CD4-positive, CD25-positive, alpha-beta regulatory T cell (primary cell): Measurements from ENCODE around the gene TMEM139. TPM values are rescaled to one million over a fixed set of nuclear protein-coding genes. Genes with fewer than 3 reads are reported as not detected.
"Not testable (repeated sequence)": the region's sequence is repeated elsewhere in the genome, so short reads cannot be mapped to it uniquely, and the experiment has no call there.

Experiments
- ATAC-seq, 2 donors: fragments of 150-1000 bp; cut with Tn5 transposase; one replicate each; pipeline ENCODE4 v1.10.0; 2021; ENCODE audit warnings: low read depth in 2 of 2, moderate number of reproducible peaks in 2 of 2, moderate library complexity in 1 of 2
- DNase-seq, 3 donors: peaks; one replicate each; pipeline versions ENCODE4 v3.0.0 to v3.0.0-alpha.2; 2012 to 2022; ENCODE audit warnings: mixed read lengths in 1 of 3
- H3K27ac ChIP-seq: one replicate; pipeline ENCODE4 v1.7.0; 2013; ENCODE audit warnings: mild to moderate bottlenecking, low read length; ENCODE audit not compliant: insufficient read depth, poor library complexity, severe bottlenecking
- H3K27me3 ChIP-seq: one replicate; pipeline ENCODE4 v1.7.0; 2013; ENCODE audit warnings: low read length; ENCODE audit not compliant: control insufficient read depth, insufficient read depth
- H3K36me3 ChIP-seq: one replicate; pipeline ENCODE4 v1.7.0; 2013; ENCODE audit warnings: mild to moderate bottlenecking, low read length, moderate library complexity; ENCODE audit not compliant: control insufficient read depth, insufficient read depth
- H3K4me1 ChIP-seq: 2 replicates; pipeline ENCODE4 v1.7.0; 2013; ENCODE audit warnings: mild to moderate bottlenecking, low read length; ENCODE audit not compliant: insufficient read depth, control insufficient read depth, poor library complexity, severe bottlenecking
- H3K4me3 ChIP-seq: one replicate; pipeline ENCODE4 v1.7.0; 2013; ENCODE audit warnings: low read depth, mild to moderate bottlenecking, low read length, moderate library complexity
- H3K9me3 ChIP-seq, 2 experiments: 1 replicate in 1 of 2; 2 replicates in 1 of 2; pipeline ENCODE4 v1.7.0; 2013; ENCODE audit warnings: low read length in 2 of 2, mild to moderate bottlenecking in 1 of 2, moderate library complexity in 1 of 2; ENCODE audit not compliant: control insufficient read depth in 2 of 2
- H3K27ac Mint-ChIP-seq, 3 donors: one replicate each; pipeline ENCODE4 v1.8.0; 2020 to 2022; ENCODE audit warnings: mild to moderate bottlenecking in 3 of 3, mixed read lengths in 3 of 3, moderate library complexity in 2 of 3
- H3K27me3 Mint-ChIP-seq: one replicate; pipeline ENCODE4 v1.8.0; 2022; ENCODE audit warnings: mild to moderate bottlenecking, mixed read lengths
- H3K36me3 Mint-ChIP-seq: one replicate; pipeline ENCODE4 v1.8.0; 2020; ENCODE audit warnings: mixed read lengths
- H3K4me1 Mint-ChIP-seq, 4 donors: one replicate each; pipeline ENCODE4 v1.8.0; 2020 to 2022; ENCODE audit warnings: mixed read lengths in 4 of 4, mild to moderate bottlenecking in 1 of 4
- H3K4me3 Mint-ChIP-seq, 4 donors: one replicate each; pipeline ENCODE4 v1.8.0; 2020 to 2022; ENCODE audit warnings: mild to moderate bottlenecking in 4 of 4, mixed read lengths in 4 of 4, moderate library complexity in 3 of 4
- H3K9me3 Mint-ChIP-seq, 7 donors: one replicate each; pipeline ENCODE4 v1.8.0; 2020 to 2022; ENCODE audit warnings: mixed read lengths in 7 of 7, mild to moderate bottlenecking in 3 of 7, moderate library complexity in 2 of 7
- polyA plus RNA-seq, 4 donors: library from polyadenylated mRNA; unstranded; fragments of 300-500 nt; fragmentation: Illumina TruSeq; gene quantifications; one replicate each; pipeline ENCODE4 v1.2.3, GENCODE V29; 2021
- total RNA-seq: library from RNA; stranded (reverse); gene quantifications from one replicate; pipeline ENCODE4 v1.2.3, GENCODE V29; 2022

Gene TMEM139
- total and polyA plus RNA-seq, 5 donors from 2014 or later, result 0.75 to 1.3 (median 0.91) TPM

DNA sequence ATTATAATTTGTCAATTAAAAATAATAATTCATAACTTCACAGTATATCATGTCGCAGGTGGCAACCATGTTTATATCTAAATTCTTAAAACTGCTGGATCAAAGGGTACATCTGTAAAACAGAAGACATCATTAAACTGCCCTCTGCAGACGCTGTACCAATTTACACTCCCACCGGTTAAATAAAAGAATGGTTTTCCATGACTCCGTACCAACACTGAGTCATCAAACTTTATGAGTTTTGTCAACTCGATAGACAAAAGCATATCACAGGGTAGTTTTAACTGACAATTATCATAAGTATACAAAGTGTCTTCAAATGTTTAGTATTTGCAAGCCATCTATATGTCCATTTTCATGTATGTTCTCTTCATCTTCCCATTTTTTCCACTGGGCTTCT is 27.3 kb upstream of the TMEM139 start:
- peak overlapping the region in 1 of 4 donors; percentile 7 for H3K4me3 Mint-ChIP-seq
- H3K27ac ChIP-seq, result no peak overlapping the region

DNA sequence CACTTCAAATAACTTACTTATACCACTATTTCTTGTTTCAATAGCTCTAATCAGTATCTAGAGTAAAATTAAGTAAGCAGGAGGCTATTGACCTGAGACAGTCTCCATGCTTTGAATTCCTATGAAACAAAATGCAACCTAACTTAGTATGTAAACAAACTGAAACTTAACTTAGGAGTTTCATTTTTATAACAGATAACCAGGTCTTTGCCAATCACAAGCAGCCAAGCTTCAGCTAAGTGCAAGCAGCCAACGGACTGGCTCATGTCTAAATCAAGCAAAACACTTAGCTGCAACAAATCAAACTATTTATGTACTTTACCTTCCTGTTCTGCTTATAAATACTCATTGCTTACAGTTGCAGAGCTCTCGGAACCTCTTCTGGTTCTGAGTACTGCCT is 25.9 kb upstream of the TMEM139 start:
- ATAC-seq, result peak; percentile 54 to 56
- peaks cover 52% of the 10 kb centered on the region for H3K4me1 ChIP-seq
- H3K36me3 Mint-ChIP-seq, result peaks cover 2% of the 10 kb centered on the region
- peaks cover 0 to 6% (median 1%) of the 10 kb centered on the region in 7 donors for H3K9me3 Mint-ChIP-seq
- H3K27me3 ChIP-seq, result no peaks in the 10 kb centered on the region
- H3K4me3 ChIP-seq, result peak overlapping the region; percentile 75
- H3K27me3 Mint-ChIP-seq, result no peaks in the 10 kb centered on the region
- H3K4me1 Mint-ChIP-seq, result peaks cover 34 to 89% (median 60%) of the 10 kb centered on the region in 4 donors
- peak overlapping the region; percentile 72 for H3K27ac ChIP-seq
- H3K9me3 ChIP-seq, result no peaks in the 10 kb centered on the region
- no peaks in the 10 kb centered on the region for H3K36me3 ChIP-seq
- peak overlapping the region; percentile 91 to 96 (median 91) for H3K27ac Mint-ChIP-seq
- peak overlapping the region; percentile 55 to 83 (median 74) for H3K4me3 Mint-ChIP-seq
- DNase-seq, result peak in 2 of 3 donors; percentile 50 to 64

More for the DNA sequence above, 27.3 kb upstream of the TMEM139 start:
- DNase-seq (no peak), ATAC-seq (no peak)
- peaks cover 35 to 88% (median 67%) of the 10 kb centered on the region in 4 donors for H3K4me1 Mint-ChIP-seq
- no peaks in the 10 kb centered on the region for H3K36me3 Mint-ChIP-seq
- H3K9me3 Mint-ChIP-seq, result peaks cover 0 to 17% (median 5%) of the 10 kb centered on the region in 7 donors
- Histone ChIP-seq H3K4me3 (no peak overlapping the region), H3K9me3 (no peaks in the 10 kb centered on the region), H3K4me1 (peaks cover 52% of the 10 kb centered on the region), H3K27me3 (no peaks in the 10 kb centered on the region), H3K36me3 (no peaks in the 10 kb centered on the region)
- H3K27me3 Mint-ChIP-seq, result no peaks in the 10 kb centered on the region
- peak overlapping the region in 2 of 3 donors; percentile 50 to 82 for H3K27ac Mint-ChIP-seq

DNA sequence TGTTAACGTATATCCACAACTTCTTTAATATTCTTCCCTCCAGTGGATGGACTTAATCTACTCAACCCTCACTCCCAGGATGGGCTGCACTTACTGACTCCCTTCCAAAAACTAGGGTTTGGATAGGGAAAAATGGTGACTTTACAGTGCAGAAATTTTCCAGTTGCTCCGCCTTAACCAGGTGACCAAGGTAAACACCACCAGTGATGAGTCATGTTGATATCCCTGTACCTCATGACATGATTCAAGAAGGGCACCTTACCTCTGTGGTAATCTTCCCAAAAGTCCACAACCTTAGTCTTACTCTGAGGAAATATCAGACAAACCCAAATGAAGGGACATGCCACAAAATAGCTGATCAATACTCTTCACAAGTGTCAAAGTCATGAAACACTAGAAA is 25.0 kb upstream of the TMEM139 start:
- no peaks in the 10 kb centered on the region for H3K9me3 ChIP-seq
- H3K36me3 ChIP-seq, result no peaks in the 10 kb centered on the region
- ATAC-seq (no peak), DNase-seq (no peak)
- no peaks in the 10 kb centered on the region for H3K27me3 Mint-ChIP-seq
- peaks cover 34 to 89% (median 55%) of the 10 kb centered on the region in 4 donors for H3K4me1 Mint-ChIP-seq
- H3K4me1 ChIP-seq, result peaks cover 61% of the 10 kb centered on the region
- peak overlapping the region in 2 of 4 donors; percentile 27 to 55 for H3K4me3 Mint-ChIP-seq
- H3K36me3 Mint-ChIP-seq, result peaks cover 11% of the 10 kb centered on the region
- H3K9me3 Mint-ChIP-seq, result peaks cover 0 to 5% (median 0%) of the 10 kb centered on the region in 7 donors
- no peaks in the 10 kb centered on the region for H3K27me3 ChIP-seq
- peak overlapping the region; percentile 72 for H3K27ac ChIP-seq
- H3K27ac Mint-ChIP-seq, result peak overlapping the region; percentile 91 to 96 (median 91)
- peak overlapping the region; percentile 22 for H3K4me3 ChIP-seq

DNA sequence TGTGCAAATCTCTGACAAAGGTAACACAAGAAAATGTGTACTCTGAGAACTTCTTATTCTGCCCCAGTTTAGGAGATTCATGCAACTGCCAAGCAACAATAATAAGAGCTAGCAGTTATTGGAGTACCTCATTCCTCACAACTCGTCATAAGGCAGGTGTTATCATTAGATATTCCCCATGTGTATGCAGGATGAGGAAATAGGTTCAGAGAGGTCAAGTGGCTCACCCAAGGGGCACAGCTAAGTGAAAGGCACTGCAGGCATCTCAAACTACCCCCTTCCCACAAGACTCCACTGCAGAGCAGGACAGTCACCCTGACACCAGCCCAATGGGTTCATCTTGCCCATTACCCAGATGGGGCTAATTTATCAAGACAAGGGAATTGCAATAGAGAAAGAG is 22.9 kb upstream of the TMEM139 start:
- Histone ChIP-seq H3K27me3 (no peaks in the 10 kb centered on the region), H3K9me3 (no peaks in the 10 kb centered on the region), H3K4me3 (peak overlapping the region; percentile 4), H3K36me3 (peaks cover 18% of the 10 kb centered on the region), H3K4me1 (peaks cover 59% of the 10 kb centered on the region), H3K27ac (peak overlapping the region; percentile 49)
- Mint-ChIP-seq H3K27me3 (no peaks in the 10 kb centered on the region), H3K4me3 (peak overlapping the region; percentile 79 to 96 (median 90)), H3K4me1 (peaks cover 29 to 88% (median 50%) of the 10 kb centered on the region in 4 donors), H3K27ac (peak overlapping the region; percentile 91 to 97 (median 95)), H3K36me3 (peaks cover 21% of the 10 kb centered on the region), H3K9me3 (no peaks in the 10 kb centered on the region)
- ATAC-seq (no peak), DNase-seq (no peak)

DNA sequence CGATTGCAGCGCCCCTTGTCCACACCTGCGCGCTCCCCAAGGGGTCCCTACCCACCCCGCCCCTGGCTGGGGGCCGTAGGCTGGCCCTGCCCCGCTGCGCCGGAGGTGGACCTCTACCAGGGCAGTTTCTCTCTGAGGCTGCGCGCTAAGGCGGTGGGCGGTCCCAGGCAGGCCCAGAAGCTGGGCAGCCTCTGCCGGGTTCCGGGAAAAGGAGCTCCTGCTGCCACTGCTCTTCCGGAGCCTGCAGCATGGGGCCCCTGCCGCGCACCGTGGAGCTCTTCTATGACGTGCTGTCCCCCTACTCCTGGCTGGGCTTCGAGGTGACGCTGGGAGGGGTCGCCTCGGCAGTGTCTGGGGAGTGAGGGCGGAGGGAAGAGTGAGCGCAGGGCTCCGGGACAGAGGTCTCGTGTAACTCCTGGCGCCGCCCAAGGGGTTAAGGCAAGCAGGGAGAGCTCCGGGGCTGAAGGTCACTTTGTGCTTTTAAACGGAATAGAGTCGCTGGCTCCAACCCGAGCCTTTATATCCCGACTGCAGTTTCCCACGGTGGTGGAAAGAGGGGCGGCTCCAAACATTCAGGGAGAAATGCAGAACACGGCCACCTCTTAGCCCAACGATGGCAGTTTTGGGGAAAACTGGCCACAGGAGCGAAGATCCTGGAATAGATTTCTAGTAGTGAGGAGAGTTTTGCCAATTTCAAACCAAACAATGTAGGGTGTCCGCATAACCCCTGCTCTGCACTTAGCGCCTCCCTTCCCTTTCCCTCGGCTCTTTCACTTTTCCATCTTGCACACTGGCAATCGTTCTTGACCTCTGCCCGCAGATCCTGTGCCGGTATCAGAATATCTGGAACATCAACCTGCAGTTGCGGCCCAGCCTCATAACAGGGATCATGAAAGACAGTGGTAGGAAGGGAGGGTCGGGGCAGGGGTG is 21.2 kb upstream of the TMEM139 start, which contains the start of gene GSTK1:
Gene GSTK1 (plus strand): TSS at position 176 of the 930 bp plus-strand sequence. CDS start 73 bp downstream, at position 249.
- peak within 1 kb of the TSS; percentile 93 to 99 (median 96) for H3K4me3 Mint-ChIP-seq
- H3K9me3 Mint-ChIP-seq, result no peaks in the 10 kb centered on the region
- H3K27me3 Mint-ChIP-seq, result no peaks in the 10 kb centered on the region
- H3K36me3 Mint-ChIP-seq, result peaks cover 26% of the 10 kb centered on the region
- H3K36me3 ChIP-seq, result peaks cover 34% of the 10 kb centered on the region
- peaks cover 22 to 90% (median 43%) of the 10 kb centered on the region in 4 donors for H3K4me1 Mint-ChIP-seq
- DNase-seq (peak; percentile 74 to 87 (median 75)), ATAC-seq (peak; percentile 92 to 93)
- H3K4me3 ChIP-seq, result peak within 1 kb of the TSS; percentile 95
- no peaks in the 10 kb centered on the region for H3K9me3 ChIP-seq
- H3K27me3 ChIP-seq, result no peaks in the 10 kb centered on the region
- peak within 1 kb of the TSS; percentile 91 to 98 (median 97) for H3K27ac Mint-ChIP-seq
- H3K27ac ChIP-seq, result peak within 1 kb of the TSS; percentile 82
- peaks cover 57% of the 10 kb centered on the region for H3K4me1 ChIP-seq

DNA sequence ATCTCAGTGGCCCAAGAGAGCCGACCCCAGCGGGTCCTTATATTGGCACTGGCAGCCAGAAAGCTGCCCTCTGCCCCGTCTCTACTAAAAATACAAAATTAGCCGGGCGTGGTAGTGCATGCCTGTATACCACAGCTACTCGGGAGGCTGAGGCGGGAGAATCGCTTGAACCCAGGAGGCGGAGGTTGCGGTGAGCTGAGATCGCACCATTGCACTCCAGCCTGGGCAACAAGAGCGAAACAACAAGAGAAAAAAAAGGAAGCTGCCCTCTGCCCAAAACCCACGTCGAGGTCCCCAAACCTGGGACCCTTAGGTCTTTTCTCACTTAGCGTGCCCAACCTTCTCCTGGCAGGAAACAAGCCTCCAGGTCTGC is 20.6 kb upstream of the TMEM139 start:
- peaks cover 33% of the 10 kb centered on the region for H3K36me3 Mint-ChIP-seq
- peak overlapping the region; percentile 93 to 99 (median 96) for H3K4me3 Mint-ChIP-seq
- DNase-seq, ATAC-seq, H3K9me3 Mint-ChIP-seq, H3K27me3 ChIP-seq, H3K27me3 Mint-ChIP-seq, H3K9me3 ChIP-seq: not testable (repeated sequence)
- peak overlapping the region; percentile 91 to 98 (median 97) for H3K27ac Mint-ChIP-seq
- peaks cover 15 to 90% (median 39%) of the 10 kb centered on the region in 4 donors for H3K4me1 Mint-ChIP-seq
- H3K4me3 ChIP-seq, result peak overlapping the region; percentile 95
- peak overlapping the region; percentile 82 for H3K27ac ChIP-seq
- H3K36me3 ChIP-seq, result peaks cover 41% of the 10 kb centered on the region
- H3K4me1 ChIP-seq, result peaks cover 51% of the 10 kb centered on the region

DNA sequence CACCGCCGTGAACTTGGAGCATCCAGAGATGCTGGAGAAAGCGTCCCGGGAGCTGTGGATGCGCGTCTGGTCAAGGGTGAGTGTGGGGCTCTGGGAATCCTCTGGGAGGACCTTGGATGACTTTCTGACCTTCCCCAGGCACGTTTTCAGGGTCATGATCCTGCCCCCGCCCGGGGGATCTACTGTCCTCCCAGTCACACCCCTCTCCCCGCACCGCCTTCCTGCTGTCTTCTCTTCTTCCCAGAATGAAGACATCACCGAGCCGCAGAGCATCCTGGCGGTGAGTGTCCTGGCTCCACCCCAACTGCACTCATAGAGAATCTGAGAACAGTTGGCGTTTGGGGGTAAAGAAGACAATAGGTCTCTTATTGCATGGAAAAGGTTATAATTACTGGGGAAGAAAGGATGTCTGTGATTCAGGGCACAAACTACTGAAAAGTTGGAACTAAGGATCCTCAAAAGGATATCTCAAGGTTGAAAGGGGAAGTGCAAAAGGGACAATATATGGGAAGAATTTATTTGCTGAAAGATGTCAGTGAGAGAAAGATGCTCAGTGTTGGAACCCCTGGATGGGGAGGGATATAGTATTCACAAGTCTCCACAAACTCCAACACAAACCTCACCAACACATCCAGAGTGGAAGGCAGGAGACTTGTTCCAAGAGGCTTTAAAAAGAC is 19.6 kb upstream of the TMEM139 start:
- Histone ChIP-seq H3K27me3 (no peaks in the 10 kb centered on the region), H3K4me3 (peak overlapping the region; percentile 95), H3K36me3 (peaks cover 50% of the 10 kb centered on the region), H3K4me1 (peaks cover 42% of the 10 kb centered on the region), H3K9me3 (no peaks in the 10 kb centered on the region), H3K27ac (peak overlapping the region; percentile 82)
- Mint-ChIP-seq H3K27ac (peak overlapping the region; percentile 32 to 93 (median 91)), H3K9me3 (no peaks in the 10 kb centered on the region), H3K27me3 (no peaks in the 10 kb centered on the region), H3K4me3 (peak overlapping the region; percentile 93 to 99 (median 96)), H3K36me3 (peaks cover 40% of the 10 kb centered on the region), H3K4me1 (peaks cover 15 to 88% (median 32%) of the 10 kb centered on the region in 4 donors)
- DNase-seq, result no peak
- no peak for ATAC-seq
